Central memory CD8-positive, alpha-beta T cell (primary cell): ENCODE results near the gene LAMA2.
"Not testable (repeated sequence)": the region's sequence is repeated elsewhere in the genome, so short reads cannot be mapped to it uniquely, and the experiment has no call there.

ENCODE experiments used
- ATAC-seq: fragments of 150-1000 bp; cut with Tn5 transposase; replicated peaks from 2 replicates; pipeline ENCODE4 v1.10.0; 2022; ENCODE audit warnings: mild to moderate bottlenecking, moderate FRiP score, moderate number of reproducible peaks; ENCODE audit not compliant: poor library complexity, severe bottlenecking; ENCODE audit errors: extremely low read depth
- DNase-seq, 2 donors: peaks; one replicate each; pipeline ENCODE4 v3.0.0; 2021; ENCODE audit warnings: low spot score in 2 of 2
- H3K27ac Mint-ChIP-seq: one replicate; pipeline ENCODE4 v1.8.0; 2022; ENCODE audit warnings: low read depth, mild to moderate bottlenecking, moderate library complexity, mixed read lengths
- H3K27me3 Mint-ChIP-seq: one replicate; pipeline ENCODE4 v1.8.0; 2022; ENCODE audit warnings: mixed read lengths
- H3K36me3 Mint-ChIP-seq: one replicate; pipeline ENCODE4 v1.8.0; 2022; ENCODE audit warnings: mild to moderate bottlenecking, moderate library complexity, mixed read lengths; ENCODE audit not compliant: insufficient read depth
- H3K4me1 Mint-ChIP-seq: one replicate; pipeline ENCODE4 v1.8.0; 2022; ENCODE audit warnings: mixed read lengths
- H3K4me3 Mint-ChIP-seq: one replicate; pipeline ENCODE4 v1.8.0; 2022; ENCODE audit warnings: mild to moderate bottlenecking, moderate library complexity, mixed read lengths
- H3K9me3 Mint-ChIP-seq: one replicate; pipeline ENCODE4 v1.8.0; 2022; ENCODE audit warnings: mixed read lengths

Gene LAMA2

DNA sequence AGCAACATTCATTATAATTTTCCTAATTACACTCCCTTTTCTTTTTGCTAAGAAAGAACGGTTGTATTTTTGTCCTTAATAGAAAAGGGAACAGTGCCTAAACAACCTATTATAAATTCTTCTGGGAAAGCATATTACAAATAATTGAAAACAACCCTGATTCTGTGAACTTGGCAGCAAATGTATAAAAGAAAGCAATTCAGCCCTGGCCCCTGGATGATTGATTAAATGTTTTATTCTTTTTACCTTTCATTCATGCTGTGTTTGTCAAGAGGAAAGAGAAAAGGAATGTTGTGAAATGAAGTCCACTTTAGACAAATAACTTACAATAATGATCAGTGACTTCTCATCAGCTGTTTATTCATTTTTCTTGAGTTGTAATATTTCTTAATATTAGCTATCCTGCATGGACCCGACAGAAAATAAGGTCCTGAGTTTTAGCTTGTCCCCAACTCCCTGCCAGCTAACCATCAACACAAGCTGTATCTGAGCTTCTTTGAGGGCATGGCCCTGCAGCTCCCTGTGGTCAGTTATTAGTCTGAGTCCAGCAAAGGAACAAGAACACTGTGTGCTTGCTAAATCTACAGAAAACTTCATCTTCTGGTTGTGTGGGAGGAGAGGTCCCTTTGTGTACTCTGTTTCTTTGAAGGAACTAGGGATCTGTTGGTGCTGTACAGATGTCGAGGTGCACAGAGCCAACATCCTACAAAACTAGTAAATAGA is 248.2 kb downstream of the LAMA2 start:
- no peak for DNase-seq
- no peak for ATAC-seq
- Mint-ChIP-seq H3K36me3 (no peaks in the 10 kb centered on the region), H3K27ac (no peak overlapping the region), H3K4me1 (no peaks in the 10 kb centered on the region), H3K9me3 (no peaks in the 10 kb centered on the region), H3K4me3 (no peak overlapping the region), H3K27me3 (peaks cover 14% of the 10 kb centered on the region)

DNA sequence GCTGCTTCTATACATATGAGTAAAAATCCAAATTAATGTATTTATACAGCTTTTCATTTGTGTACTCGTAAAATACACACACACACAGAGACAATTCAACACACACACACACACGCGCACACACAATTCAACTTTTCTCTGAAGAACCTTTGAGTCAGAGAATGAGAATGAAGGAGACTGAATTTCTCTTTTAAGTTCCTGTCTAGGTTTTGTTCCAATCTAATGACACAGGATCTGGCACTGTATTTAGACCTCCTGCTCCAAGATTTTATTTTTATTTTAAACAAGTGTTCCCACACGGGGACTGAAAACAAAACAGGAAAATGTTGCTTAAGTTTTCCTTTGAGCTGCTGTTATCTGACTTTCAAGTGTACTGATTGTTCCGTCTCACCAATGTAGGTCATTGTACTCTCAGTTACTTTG is 250.8 kb downstream of the LAMA2 start:
- Mint-ChIP-seq H3K4me1 (no peaks in the 10 kb centered on the region), H3K27me3 (peaks cover 14% of the 10 kb centered on the region), H3K4me3 (no peak overlapping the region)

DNA sequence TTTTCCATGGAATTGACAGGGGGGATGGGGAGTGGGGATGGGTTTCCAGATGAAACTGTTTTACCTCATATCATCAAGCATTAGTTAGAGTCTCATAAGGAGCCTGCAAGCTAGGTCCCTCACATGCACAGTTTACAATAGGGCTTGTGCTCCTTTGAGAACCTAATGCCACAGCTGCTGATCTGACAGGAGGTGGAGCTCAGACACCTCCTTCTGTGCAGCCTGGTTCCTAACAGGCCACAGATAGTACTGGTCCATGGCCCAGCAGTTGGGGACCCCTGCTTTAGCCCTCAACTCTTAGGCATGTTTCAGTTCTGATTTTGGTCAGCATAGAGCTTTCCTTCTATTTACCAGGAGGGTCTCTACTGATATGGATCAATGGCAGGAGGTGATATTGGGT is 251.6 kb downstream of the LAMA2 start:
- no peaks in the 10 kb centered on the region for H3K36me3 Mint-ChIP-seq
- no peaks in the 10 kb centered on the region for H3K4me1 Mint-ChIP-seq
- no peak for DNase-seq
- no peak overlapping the region for H3K4me3 Mint-ChIP-seq
- peaks cover 14% of the 10 kb centered on the region for H3K27me3 Mint-ChIP-seq
- H3K27ac Mint-ChIP-seq, result no peak overlapping the region
- no peak for ATAC-seq
- H3K9me3 Mint-ChIP-seq, result no peaks in the 10 kb centered on the region

More for the DNA sequence above, 250.8 kb downstream of the LAMA2 start:
- Mint-ChIP-seq H3K27ac (no peak overlapping the region), H3K36me3 (no peaks in the 10 kb centered on the region), H3K9me3 (no peaks in the 10 kb centered on the region)
- DNase-seq, result no peak
- no peak for ATAC-seq

DNA sequence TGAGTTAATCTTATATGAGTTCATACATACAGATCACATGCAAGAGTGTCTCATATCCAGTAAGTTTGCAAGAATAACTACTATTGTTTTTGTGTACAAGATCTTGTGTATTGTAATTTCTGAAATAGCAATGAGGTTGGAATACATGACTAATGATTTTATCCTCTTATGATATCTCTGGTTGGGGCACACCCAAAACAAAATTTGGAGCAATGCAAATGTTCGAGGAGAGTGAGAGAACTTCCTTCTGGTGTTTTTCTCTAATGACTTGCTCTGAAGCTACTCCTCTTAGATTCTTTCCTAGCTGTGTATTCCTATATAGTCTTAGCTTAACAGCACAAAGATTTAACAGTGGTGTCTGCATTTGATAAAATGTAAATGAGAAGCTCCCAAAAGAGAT is 252.5 kb downstream of the LAMA2 start:
- Mint-ChIP-seq H3K27ac (no peak overlapping the region), H3K9me3 (no peaks in the 10 kb centered on the region), H3K36me3 (no peaks in the 10 kb centered on the region), H3K4me3 (no peak overlapping the region), H3K27me3 (peaks cover 14% of the 10 kb centered on the region), H3K4me1 (no peaks in the 10 kb centered on the region)
- no peak for DNase-seq
- ATAC-seq, result no peak

DNA sequence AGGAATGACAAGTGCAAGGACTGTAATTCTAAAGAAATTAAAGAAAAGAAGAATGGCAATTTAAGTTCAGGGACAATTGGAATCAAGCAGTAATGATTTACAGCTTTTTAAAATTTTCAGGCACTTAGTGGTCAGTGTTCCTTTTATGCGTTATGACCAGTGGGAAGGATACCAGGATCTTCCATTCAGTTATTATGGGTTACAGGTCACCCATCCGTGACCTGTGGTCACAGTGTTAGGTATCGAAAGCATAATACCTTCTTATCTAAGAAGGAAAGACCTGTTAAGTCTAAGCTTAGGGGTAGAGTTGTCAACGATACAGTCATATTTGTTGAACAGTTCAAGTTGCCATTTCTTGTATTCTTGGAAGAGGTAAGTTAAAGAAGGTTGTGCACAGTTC is 253.8 kb downstream of the LAMA2 start:
- Mint-ChIP-seq H3K27ac (no peak overlapping the region), H3K9me3 (no peaks in the 10 kb centered on the region), H3K4me3 (no peak overlapping the region), H3K36me3 (no peaks in the 10 kb centered on the region), H3K27me3 (peaks cover 14% of the 10 kb centered on the region), H3K4me1 (no peaks in the 10 kb centered on the region)
- DNase-seq (no peak), ATAC-seq (no peak)

DNA sequence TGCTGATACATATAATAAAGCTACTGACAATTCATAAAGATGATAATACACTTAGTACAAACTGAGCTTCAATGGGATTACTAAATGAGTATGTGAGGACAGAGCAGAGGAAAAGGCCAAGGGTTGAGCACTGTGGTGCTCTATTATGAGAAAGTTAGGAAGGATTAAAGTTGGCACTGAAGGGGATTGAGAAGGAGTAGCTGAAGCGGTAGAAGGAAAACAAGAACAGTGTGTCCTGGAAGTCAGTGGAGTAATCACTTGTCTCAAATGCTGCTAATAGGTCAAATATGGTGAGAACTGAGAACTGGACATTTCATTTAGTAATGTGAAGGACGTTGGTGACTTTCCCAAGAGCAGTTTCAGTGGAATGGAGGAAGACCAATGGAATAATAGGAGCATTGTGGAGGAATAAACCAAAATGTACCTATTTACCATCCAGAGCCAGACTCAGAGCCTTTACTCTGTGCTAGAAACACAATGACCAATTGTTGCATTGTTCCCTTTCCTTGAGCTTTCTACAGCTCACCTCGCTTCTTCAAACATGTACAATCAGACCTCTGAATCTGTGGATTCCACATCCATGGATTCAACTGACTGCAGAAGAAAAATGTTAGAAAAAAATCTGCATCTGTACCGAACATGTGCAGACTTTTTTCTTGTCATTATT is 255.9 kb downstream of the LAMA2 start:
- peaks cover 8% of the 10 kb centered on the region for H3K27me3 Mint-ChIP-seq
- H3K9me3 Mint-ChIP-seq, result no peaks in the 10 kb centered on the region
- H3K27ac Mint-ChIP-seq, result no peak overlapping the region
- ATAC-seq (no peak), DNase-seq (no peak)
- H3K4me3 Mint-ChIP-seq, result no peak overlapping the region
- no peaks in the 10 kb centered on the region for H3K4me1 Mint-ChIP-seq
- no peaks in the 10 kb centered on the region for H3K36me3 Mint-ChIP-seq

DNA sequence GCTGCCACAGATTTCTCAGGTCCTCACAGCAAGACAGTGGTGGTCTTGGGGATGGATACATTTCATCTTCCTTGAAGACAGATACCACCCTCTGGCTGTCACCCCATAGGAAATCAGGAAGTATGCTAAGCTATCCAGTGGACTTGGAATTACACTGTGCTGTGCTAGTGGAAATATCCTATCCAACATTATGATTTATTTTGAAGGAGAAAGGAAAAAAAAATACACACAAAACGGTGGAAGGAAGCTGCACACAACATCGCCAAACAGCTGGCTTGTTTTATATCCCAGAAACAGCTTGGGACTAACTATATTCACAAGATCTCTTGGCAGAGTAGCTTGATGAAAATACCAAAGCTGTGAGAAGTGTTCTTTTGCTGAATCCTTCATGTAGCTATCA is 257.6 kb downstream of the LAMA2 start:
- Mint-ChIP-seq H3K27ac (no peak overlapping the region), H3K27me3 (peaks cover 8% of the 10 kb centered on the region), H3K4me3 (no peak overlapping the region), H3K36me3 (no peaks in the 10 kb centered on the region), H3K9me3 (no peaks in the 10 kb centered on the region), H3K4me1 (no peaks in the 10 kb centered on the region)
- no peak for DNase-seq
- ATAC-seq, result no peak

DNA sequence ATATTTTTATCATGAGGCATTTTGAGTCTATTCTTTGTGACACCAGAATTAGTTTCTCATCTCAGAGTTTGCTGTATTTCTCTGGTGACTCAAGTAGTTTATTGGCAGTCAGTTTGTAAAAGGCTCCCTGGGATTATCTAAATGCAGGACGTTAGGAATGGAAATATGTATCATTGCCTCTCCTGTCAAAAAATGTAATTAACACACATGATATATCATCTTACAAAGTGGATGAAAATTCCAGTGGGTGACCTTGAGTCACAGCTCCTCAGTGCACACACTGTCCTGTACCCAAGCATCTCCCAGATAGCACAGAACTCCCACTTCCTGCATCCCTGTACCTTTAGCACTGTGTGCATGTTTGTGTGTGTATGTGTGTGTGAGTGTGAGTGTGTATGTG is 258.6 kb downstream of the LAMA2 start:
- H3K9me3 Mint-ChIP-seq, result no peaks in the 10 kb centered on the region
- no peak for ATAC-seq
- no peak overlapping the region for H3K27ac Mint-ChIP-seq
- no peaks in the 10 kb centered on the region for H3K36me3 Mint-ChIP-seq
- DNase-seq, result no peak
- H3K4me1 Mint-ChIP-seq, result no peaks in the 10 kb centered on the region
- no peak overlapping the region for H3K4me3 Mint-ChIP-seq
- peaks cover 8% of the 10 kb centered on the region for H3K27me3 Mint-ChIP-seq

DNA sequence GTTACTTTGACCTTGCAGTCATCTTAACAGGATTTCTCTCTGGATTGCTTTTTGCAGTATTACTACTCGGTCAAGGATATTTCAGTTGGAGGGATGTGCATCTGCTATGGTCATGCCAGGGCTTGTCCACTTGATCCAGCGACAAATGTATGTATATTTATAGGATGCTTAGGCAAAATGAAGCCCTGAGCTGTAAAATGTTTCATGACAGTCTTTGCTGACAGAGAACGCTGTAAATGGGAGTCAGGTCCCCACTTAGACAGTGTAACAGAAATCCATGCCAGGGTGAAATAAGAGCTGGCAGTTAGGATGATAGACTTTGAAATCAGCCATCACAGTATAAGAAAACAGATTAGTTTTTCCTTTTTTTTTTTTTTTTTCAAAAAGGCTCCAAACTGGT is 264.0 kb downstream of the LAMA2 start:
- no peaks in the 10 kb centered on the region for H3K4me1 Mint-ChIP-seq
- H3K36me3 Mint-ChIP-seq, result no peaks in the 10 kb centered on the region
- no peak overlapping the region for H3K4me3 Mint-ChIP-seq
- peaks cover 39% of the 10 kb centered on the region for H3K27me3 Mint-ChIP-seq
- DNase-seq, result no peak
- no peaks in the 10 kb centered on the region for H3K9me3 Mint-ChIP-seq
- H3K27ac Mint-ChIP-seq, result no peak overlapping the region
- no peak for ATAC-seq

DNA sequence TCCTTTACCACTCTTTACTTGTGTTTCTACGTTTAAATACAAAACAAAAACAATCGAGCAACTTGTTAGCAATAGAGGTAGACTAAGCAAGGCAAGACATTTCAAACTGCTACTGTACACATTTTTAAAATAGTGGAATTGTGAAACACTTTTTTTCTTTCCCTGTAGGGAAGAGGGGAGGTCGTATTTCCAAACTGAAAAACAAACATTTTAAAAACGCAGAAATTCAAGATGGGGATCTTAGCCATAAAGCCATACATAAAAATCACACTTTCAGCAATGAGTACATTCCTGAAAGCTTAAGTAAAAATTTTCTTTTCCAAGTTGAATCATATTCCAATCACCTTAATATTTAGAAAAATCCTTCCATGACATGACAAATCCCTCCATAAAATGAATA is 267.6 kb downstream of the LAMA2 start:
- H3K27me3 Mint-ChIP-seq, result peaks cover 30% of the 10 kb centered on the region
- no peak overlapping the region for H3K27ac Mint-ChIP-seq
- ATAC-seq (no peak), DNase-seq (no peak)
- H3K4me1 Mint-ChIP-seq, result no peaks in the 10 kb centered on the region
- H3K36me3 Mint-ChIP-seq, result no peaks in the 10 kb centered on the region
- no peak overlapping the region for H3K4me3 Mint-ChIP-seq
- no peaks in the 10 kb centered on the region for H3K9me3 Mint-ChIP-seq

DNA sequence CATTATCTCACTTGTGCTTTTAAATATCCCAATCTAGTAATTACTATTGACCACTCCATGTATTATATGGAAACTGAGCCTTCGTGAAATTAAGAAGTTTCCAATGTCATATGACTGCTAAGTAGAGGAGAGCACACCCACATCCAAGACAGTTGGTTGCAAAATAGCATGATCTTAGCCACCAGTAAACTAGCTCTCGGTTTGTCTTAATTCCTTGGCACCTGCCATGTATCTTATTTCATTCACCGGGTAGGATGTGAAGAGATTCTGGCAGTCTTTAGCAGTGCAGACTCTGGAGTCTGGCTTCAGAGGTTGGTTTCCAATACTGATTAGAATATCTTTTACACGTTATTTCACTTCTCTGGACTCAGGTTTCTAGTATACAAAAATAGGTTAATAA is 270.3 kb downstream of the LAMA2 start:
- Mint-ChIP-seq H3K9me3 (no peaks in the 10 kb centered on the region), H3K27ac (no peak overlapping the region), H3K27me3 (peaks cover 24% of the 10 kb centered on the region), H3K4me1 (no peaks in the 10 kb centered on the region), H3K4me3 (no peak overlapping the region), H3K36me3 (no peaks in the 10 kb centered on the region)
- ATAC-seq (no peak), DNase-seq (no peak)

DNA sequence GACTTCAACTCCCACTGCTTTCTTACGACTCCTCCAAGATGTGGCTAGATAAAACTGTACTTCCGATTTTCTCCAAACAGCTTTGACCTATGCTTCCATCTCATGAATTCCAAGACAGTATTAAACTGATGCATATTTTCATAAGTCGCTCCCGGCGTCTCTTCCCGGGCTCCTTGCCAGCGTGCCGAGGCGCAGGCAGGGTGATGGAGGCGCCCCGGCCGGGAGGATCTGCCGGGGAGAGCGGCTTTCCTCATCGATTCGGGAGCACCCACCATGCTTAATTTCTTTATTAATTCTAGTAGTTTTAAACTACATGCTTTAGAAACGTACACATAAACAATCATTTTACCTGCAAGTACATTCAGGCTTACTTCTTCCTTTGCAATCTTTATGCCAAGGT is 276.3 kb downstream of the LAMA2 start:
- H3K27ac Mint-ChIP-seq, result not testable (repeated sequence)

DNA sequence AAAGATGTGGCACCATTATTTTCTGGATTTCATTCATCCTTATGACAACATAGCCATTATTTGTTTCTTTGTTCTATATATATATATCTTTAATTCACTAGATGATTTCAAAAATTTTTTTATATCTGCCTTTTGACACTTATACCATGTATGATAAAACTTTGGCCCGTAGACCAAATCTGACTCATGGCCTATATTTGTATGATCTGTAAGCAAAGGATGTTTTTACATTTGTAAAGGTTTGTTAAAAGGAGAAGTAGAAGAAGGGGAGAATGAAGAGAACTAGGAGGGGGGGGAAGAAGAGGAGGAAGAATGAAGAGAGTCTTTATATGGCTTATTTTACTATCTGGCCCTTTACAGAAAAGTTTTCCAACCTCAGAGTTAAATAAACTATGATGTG is 279.7 kb downstream of the LAMA2 start:
- no peaks in the 10 kb centered on the region for H3K27me3 Mint-ChIP-seq
- no peaks in the 10 kb centered on the region for H3K36me3 Mint-ChIP-seq
- no peaks in the 10 kb centered on the region for H3K4me1 Mint-ChIP-seq
- DNase-seq, result no peak
- no peaks in the 10 kb centered on the region for H3K9me3 Mint-ChIP-seq
- H3K4me3 Mint-ChIP-seq, result no peak overlapping the region
- no peak for ATAC-seq
- H3K27ac Mint-ChIP-seq, result no peak overlapping the region

More for the DNA sequence above, 276.3 kb downstream of the LAMA2 start:
- not testable (repeated sequence) for ATAC-seq, H3K4me1 Mint-ChIP-seq, H3K9me3 Mint-ChIP-seq, H3K4me3 Mint-ChIP-seq, H3K27me3 Mint-ChIP-seq, DNase-seq, H3K36me3 Mint-ChIP-seq
